ENCODE data around the gene MDFIC.

DNA sequence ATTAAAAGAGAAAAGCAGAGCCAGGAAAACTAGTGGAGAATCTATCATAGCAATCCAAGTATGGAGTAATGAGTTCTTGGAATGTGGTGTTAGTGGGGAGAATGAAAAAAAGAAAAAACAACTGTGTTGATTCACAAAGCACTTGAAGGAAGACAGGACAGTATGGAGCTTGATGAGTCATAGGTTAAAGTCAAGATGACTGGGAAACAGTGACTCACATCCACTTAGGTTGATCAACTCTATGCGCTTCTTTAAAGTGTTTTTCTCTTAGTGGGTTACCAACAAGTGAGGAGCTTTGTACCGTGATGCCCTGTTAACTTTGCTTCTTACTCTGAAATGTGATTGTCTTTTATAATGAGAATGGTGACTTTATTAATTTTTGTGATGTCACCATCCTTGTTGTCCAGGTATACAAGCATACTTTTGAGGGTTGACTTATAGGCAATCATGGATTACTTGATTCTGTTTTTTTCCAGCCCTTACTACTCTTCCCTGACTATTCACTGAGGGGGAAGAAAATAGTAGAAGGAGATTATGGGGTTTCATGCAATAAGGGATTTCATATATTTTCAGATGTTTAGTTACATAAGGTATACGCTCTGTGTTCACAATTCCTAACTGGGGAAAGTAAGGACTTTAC lies 32.1 kb upstream of the MDFIC start:
- TF ChIP-seq ZNF274 (IDR thresholded peaks at IDR 0.05; ENCODE audit: low read depth, low read length): no peak
- TF ChIP-seq YY1 (IDR thresholded peaks at IDR 0.05; ENCODE audit: insufficient read depth, insufficient read length): no peak
- no peak for TF ChIP-seq SUZ12 (IDR thresholded peaks at IDR 0.05; ENCODE audit: extremely low read depth, insufficient read depth, insufficient read length)
